ENCODE results near the gene CDH23.

Gene CDH23

GRCh38 chr10:71661779-71662336 is 265.1 kb downstream of the CDH23 start:
- no peaks in the 10 kb centered on the region for H3K9me3 ChIP-seq (ENCODE audit: insufficient read depth, low read depth, low read length)
- H3F3A ChIP-seq (ENCODE audit: low read depth), result no peaks in the 10 kb centered on the region
- peaks cover 11% of the 10 kb centered on the region for H3K4me1 ChIP-seq (ENCODE audit: insufficient read depth, low read length, poor library complexity, severe bottlenecking)
- H4K20me1 ChIP-seq (ENCODE audit: insufficient read depth, low read length, poor library complexity, severe bottlenecking), result no peaks in the 10 kb centered on the region
- H3K4me3 ChIP-seq (ENCODE audit: low read length, poor library complexity, severe bottlenecking), result no peak overlapping the region
- no peak overlapping the region for H3K9ac ChIP-seq (ENCODE audit: low read depth, low read length, poor library complexity, severe bottlenecking)
- no peaks in the 10 kb centered on the region for H3K27me3 ChIP-seq (ENCODE audit: insufficient read depth, low read length, poor library complexity, severe bottlenecking)
- no peaks in the 10 kb centered on the region for H3K79me2 ChIP-seq (ENCODE audit: insufficient read depth, low read length)
- no peak for TF ChIP-seq CTCF (conservative IDR thresholded peaks at IDR 0.05; ENCODE audit: low read length)
- no peak for TF ChIP-seq EZH2phosphoT487 (IDR thresholded peaks at IDR 0.05; ENCODE audit: borderline replicate concordance)
- H3K4me2 ChIP-seq (ENCODE audit: low read depth, low read length, poor library complexity, severe bottlenecking), result no peak overlapping the region
- H2AFZ ChIP-seq (ENCODE audit: low read length), result no peak overlapping the region
- H3K36me3 ChIP-seq (ENCODE audit: insufficient read depth, low read length), result no peaks in the 10 kb centered on the region
- no peaks in the 10 kb centered on the region for H3K9me2 ChIP-seq (replicated peaks; ENCODE audit: low read depth, low read length)

GRCh38 chr10:71663311-71663710 is 266.6 kb downstream of the CDH23 start:
- Histone ChIP-seq H3K4me3 (ENCODE audit: low read length, poor library complexity, severe bottlenecking) (no peak overlapping the region), H4K20me1 (ENCODE audit: insufficient read depth, low read length, poor library complexity, severe bottlenecking) (no peaks in the 10 kb centered on the region), H3F3A (ENCODE audit: low read depth) (no peaks in the 10 kb centered on the region), H3K9me3 (ENCODE audit: insufficient read depth, low read depth, low read length) (no peaks in the 10 kb centered on the region), H3K27me3 (ENCODE audit: insufficient read depth, low read length, poor library complexity, severe bottlenecking) (no peaks in the 10 kb centered on the region), H3K4me2 (ENCODE audit: low read depth, low read length, poor library complexity, severe bottlenecking) (no peak overlapping the region), H3K36me3 (ENCODE audit: insufficient read depth, low read length) (no peaks in the 10 kb centered on the region), H3K4me1 (ENCODE audit: insufficient read depth, low read length, poor library complexity, severe bottlenecking) (peaks cover 17% of the 10 kb centered on the region), H3K9me2 (replicated peaks; ENCODE audit: low read depth, low read length) (no peaks in the 10 kb centered on the region), H3K79me2 (ENCODE audit: insufficient read depth, low read length) (no peaks in the 10 kb centered on the region), H2AFZ (ENCODE audit: low read length) (no peak overlapping the region), H3K9ac (ENCODE audit: low read depth, low read length, poor library complexity, severe bottlenecking) (no peak overlapping the region)
- TF ChIP-seq EZH2phosphoT487 (IDR thresholded peaks at IDR 0.05; ENCODE audit: borderline replicate concordance) (no peak), CTCF (conservative IDR thresholded peaks at IDR 0.05; ENCODE audit: low read length) (no peak)

GRCh38 chr10:71664585-71664984 is 267.9 kb downstream of the CDH23 start:
- TF ChIP-seq CTCF (conservative IDR thresholded peaks at IDR 0.05; ENCODE audit: low read length) (no peak), EZH2phosphoT487 (IDR thresholded peaks at IDR 0.05; ENCODE audit: borderline replicate concordance) (no peak)
- no peak overlapping the region for H3K4me2 ChIP-seq (ENCODE audit: low read depth, low read length, poor library complexity, severe bottlenecking)
- no peaks in the 10 kb centered on the region for H3F3A ChIP-seq (ENCODE audit: low read depth)
- no peaks in the 10 kb centered on the region for H3K79me2 ChIP-seq (ENCODE audit: insufficient read depth, low read length)
- H3K9me3 ChIP-seq (ENCODE audit: insufficient read depth, low read depth, low read length), result no peaks in the 10 kb centered on the region
- no peak overlapping the region for H2AFZ ChIP-seq (ENCODE audit: low read length)
- H4K20me1 ChIP-seq (ENCODE audit: insufficient read depth, low read length, poor library complexity, severe bottlenecking), result no peaks in the 10 kb centered on the region
- peaks cover 11% of the 10 kb centered on the region for H3K4me1 ChIP-seq (ENCODE audit: insufficient read depth, low read length, poor library complexity, severe bottlenecking)
- no peaks in the 10 kb centered on the region for H3K36me3 ChIP-seq (ENCODE audit: insufficient read depth, low read length)
- H3K27me3 ChIP-seq (ENCODE audit: insufficient read depth, low read length, poor library complexity, severe bottlenecking), result no peaks in the 10 kb centered on the region
- no peak overlapping the region for H3K4me3 ChIP-seq (ENCODE audit: low read length, poor library complexity, severe bottlenecking)
- no peak overlapping the region for H3K9ac ChIP-seq (ENCODE audit: low read depth, low read length, poor library complexity, severe bottlenecking)
- no peaks in the 10 kb centered on the region for H3K9me2 ChIP-seq (replicated peaks; ENCODE audit: low read depth, low read length)

Measured in Loucy (cell line).